ENCODE data around the gene PARVA.

Gene PARVA

DNA sequence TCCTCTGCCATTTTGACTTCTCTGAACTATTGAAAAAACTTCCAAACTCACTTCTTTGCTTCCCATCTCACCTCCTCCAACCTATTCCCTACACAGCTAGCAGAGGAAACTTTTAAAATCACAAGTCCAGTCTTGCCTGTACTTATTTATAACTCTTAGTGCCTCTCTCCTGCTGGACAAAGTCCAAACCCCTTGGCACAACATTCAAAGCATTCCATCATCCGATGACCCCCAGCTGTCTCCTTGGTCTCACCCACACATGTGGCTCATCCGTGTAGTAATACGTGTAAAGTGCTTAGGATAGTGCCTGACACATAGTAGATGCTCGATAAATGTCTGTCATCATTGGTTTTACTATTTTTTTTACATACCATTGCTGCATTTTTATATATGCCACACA is 101.4 kb downstream of the PARVA start:
- DNase-seq (ENCODE audit: low read depth), result no peak
- no peak for TF ChIP-seq MAX (IDR thresholded peaks at IDR 0.05; ENCODE audit: low read depth, low read length)
- no peak for TF ChIP-seq MYC (IDR thresholded peaks at IDR 0.05; ENCODE audit: low read depth, low read length)
- TF ChIP-seq POLR2A (IDR thresholded peaks at IDR 0.05; ENCODE audit: extremely low read depth, insufficient read length), result no peak
- no peak for TF ChIP-seq CTCF (IDR thresholded peaks at IDR 0.05; ENCODE audit: low read depth, low read length)
- no peak overlapping the region for H3K4me3 ChIP-seq (ENCODE audit: low read depth, low read length)

- no peak for DNase-seq (ENCODE audit: low read depth)
- H3K4me3 ChIP-seq (ENCODE audit: low read depth, low read length), result no peak overlapping the region
- no peak for TF ChIP-seq MYC (IDR thresholded peaks at IDR 0.05; ENCODE audit: low read depth, low read length)
- TF ChIP-seq CTCF (IDR thresholded peaks at IDR 0.05; ENCODE audit: low read depth, low read length), result no peak
- TF ChIP-seq MAX (IDR thresholded peaks at IDR 0.05; ENCODE audit: low read depth, low read length), result no peak
- no peak for TF ChIP-seq POLR2A (IDR thresholded peaks at IDR 0.05; ENCODE audit: extremely low read depth, insufficient read length)
Observed at GRCh38 chr11:12480401-12480800, 103.0 kb downstream of the PARVA start.

DNA sequence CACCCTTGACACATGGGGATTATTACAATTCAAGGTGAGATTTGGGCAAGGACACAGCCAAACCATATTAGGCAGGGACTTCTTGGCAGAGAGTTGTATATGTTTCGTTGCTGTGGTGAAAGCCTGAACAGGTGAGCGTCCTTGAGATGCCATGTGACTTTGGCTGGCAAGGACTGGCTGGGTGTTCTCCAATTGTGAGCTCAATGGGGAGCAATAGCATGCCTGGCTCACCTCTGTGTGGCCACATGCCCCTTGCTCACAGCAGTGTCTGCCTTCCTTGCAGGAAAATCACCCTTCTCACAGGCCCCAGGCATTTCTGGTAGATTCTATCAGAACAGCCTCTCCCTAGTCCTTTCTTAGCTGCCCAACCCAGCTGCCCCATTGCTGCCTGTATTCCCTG is 105.5 kb downstream of the PARVA start:
- no peak for TF ChIP-seq POLR2A (IDR thresholded peaks at IDR 0.05; ENCODE audit: extremely low read depth, insufficient read length)
- no peak overlapping the region for H3K4me3 ChIP-seq (ENCODE audit: low read depth, low read length)
- no peak for DNase-seq (ENCODE audit: low read depth)

GRCh38 chr11:12483604-12484003 is 106.2 kb downstream of the PARVA start:
- no peak for DNase-seq (ENCODE audit: low read depth)
- TF ChIP-seq MYC (IDR thresholded peaks at IDR 0.05; ENCODE audit: low read depth, low read length) (no peak), CTCF (IDR thresholded peaks at IDR 0.05; ENCODE audit: low read depth, low read length) (no peak), MAX (IDR thresholded peaks at IDR 0.05; ENCODE audit: low read depth, low read length) (no peak), POLR2A (IDR thresholded peaks at IDR 0.05; ENCODE audit: extremely low read depth, insufficient read length) (no peak)

GRCh38 chr11:12485328-12485727 is 108.0 kb downstream of the PARVA start:
- DNase-seq (ENCODE audit: low read depth), result no peak
- no peak for TF ChIP-seq MAX (IDR thresholded peaks at IDR 0.05; ENCODE audit: low read depth, low read length)
- TF ChIP-seq CTCF (IDR thresholded peaks at IDR 0.05; ENCODE audit: low read depth, low read length), result peak; percentile 20
- no peak for TF ChIP-seq POLR2A (IDR thresholded peaks at IDR 0.05; ENCODE audit: extremely low read depth, insufficient read length)
- H3K4me3 ChIP-seq (ENCODE audit: low read depth, low read length), result no peak overlapping the region

More at GRCh38 chr11:12483604-12484003, 106.2 kb downstream of the PARVA start:
- H3K4me3 ChIP-seq (ENCODE audit: low read depth, low read length), result no peak overlapping the region

DNA sequence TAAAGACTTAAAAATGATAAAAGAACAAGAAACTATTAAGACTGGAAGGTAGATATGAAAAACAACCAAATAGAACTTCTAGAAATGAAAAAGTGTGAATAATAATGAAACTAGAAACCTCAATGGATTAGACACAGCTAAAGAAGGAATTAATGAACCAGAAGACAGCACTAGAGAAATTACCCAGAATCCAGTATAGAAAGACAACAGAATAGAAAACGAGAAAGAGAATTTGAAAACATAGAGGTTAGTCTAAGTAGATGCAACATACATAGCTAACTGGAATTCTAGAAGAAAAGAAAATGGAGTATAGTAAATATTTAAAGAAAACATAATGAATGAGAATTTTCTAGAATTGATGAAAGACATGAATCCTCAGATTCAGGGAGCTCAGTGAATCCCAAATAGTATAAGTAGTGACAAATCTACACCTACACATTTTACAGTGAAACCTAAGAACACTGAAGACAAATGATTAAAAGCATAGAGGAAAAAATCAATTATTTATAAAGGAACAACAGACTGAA is 111.9 kb downstream of the PARVA start:
- no peak for DNase-seq (ENCODE audit: low read depth)
- no peak overlapping the region for H3K4me3 ChIP-seq (ENCODE audit: low read depth, low read length)
- no peak for TF ChIP-seq CTCF (IDR thresholded peaks at IDR 0.05; ENCODE audit: low read depth, low read length)
